Endothelial cell (in vitro differentiated cells): ENCODE measurements around the gene SAMHD1. TPM values are rescaled to one million over a fixed set of nuclear protein-coding genes. Genes with fewer than 3 reads are reported as not detected.

Experiments used
- DNase-seq: peaks from one replicate; pipeline ENCODE4 v3.0.0; 2021; ENCODE audit warnings: low spot score
- H3K27ac Mint-ChIP-seq: one replicate; pipeline ENCODE4 v1.8.0; 2021; ENCODE audit warnings: mixed read lengths, inconsistent platforms; ENCODE audit not compliant: unreplicated experiment
- H3K27me3 Mint-ChIP-seq: one replicate; pipeline ENCODE4 v1.8.0; 2021; ENCODE audit warnings: mild to moderate bottlenecking, moderate library complexity, mixed read lengths, inconsistent platforms; ENCODE audit not compliant: unreplicated experiment
- H3K36me3 Mint-ChIP-seq: one replicate; pipeline ENCODE4 v1.8.0; 2021; ENCODE audit warnings: mild to moderate bottlenecking, low read depth, mixed read lengths, inconsistent platforms; ENCODE audit not compliant: unreplicated experiment
- H3K4me1 Mint-ChIP-seq: one replicate; pipeline ENCODE4 v1.8.0; 2021; ENCODE audit warnings: mild to moderate bottlenecking, mixed read lengths, inconsistent platforms; ENCODE audit not compliant: unreplicated experiment
- H3K4me3 Mint-ChIP-seq: one replicate; pipeline ENCODE4 v1.8.0; 2021; ENCODE audit warnings: mild to moderate bottlenecking, mixed read lengths, inconsistent platforms; ENCODE audit not compliant: unreplicated experiment
- H3K9me3 Mint-ChIP-seq: one replicate; pipeline ENCODE4 v1.8.0; 2021; ENCODE audit warnings: mixed read lengths, inconsistent platforms; ENCODE audit not compliant: unreplicated experiment
- total RNA-seq: library from RNA; stranded (reverse); fragmentation: NEBNext Ultra II Directional; extraction: Animal tissue kit (Norgen Biotek cat#: 25700); gene quantifications from one replicate; pipeline ENCODE4 v1.2.1, GENCODE V29; 2021; ENCODE audit not compliant: unreplicated experiment
- TF ChIP-seq, protein P1 (sequence below): fragments of 200-600 bp; sonication (generic); IDR thresholded peaks from one replicate; pipeline ENCODE4 v1.5.0; 2021; ENCODE audit warnings: antibody characterized with exemption; ENCODE audit not compliant: unreplicated experiment

Gene SAMHD1
- total RNA-seq, 1 donor from 2014 or later = 58.1 TPM

DNA sequence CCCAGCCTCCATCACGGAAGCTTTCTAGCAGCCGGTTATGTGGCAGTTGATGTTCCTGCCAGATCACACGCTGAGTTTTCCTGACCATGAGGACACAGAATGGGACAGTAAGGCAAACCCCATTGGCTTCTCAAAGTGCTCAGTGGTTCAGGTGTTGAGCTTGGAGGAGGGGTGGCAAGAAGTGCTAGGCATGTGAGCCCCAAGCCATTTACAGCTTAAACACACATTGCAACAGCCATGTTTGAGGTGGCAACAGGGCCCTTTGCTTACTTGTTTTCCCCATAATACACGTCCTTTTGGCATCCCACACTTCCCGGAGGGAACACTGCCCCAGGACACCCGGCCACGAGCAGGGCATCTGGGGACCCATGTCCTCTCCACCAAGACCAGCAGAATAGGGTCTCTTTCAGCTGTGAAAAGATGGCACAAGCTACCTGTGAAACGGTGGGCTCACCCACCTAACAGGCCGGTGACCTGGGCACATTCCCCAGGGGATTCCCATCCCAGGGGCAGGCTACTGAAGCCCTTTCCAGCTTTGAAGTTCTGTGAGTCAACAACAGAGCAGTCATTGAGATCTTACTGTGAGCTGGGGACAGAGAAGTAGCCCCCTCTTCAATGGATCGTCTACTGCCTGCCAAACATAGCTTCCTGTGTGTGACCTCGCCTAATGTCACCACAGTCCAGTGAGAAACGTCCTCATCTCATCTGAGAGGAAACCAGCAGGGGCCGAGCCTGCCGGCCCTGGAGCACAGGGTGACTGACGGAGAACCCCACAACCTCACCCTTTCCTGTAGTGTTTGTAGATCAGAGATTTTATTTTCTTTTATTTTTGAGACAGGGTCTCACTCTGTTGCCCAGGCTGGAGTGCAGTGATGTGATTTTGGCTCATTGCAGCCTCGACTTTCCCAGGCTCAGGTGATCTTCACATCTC, 79.6 kb downstream of the SAMHD1 start:
- TF ChIP-seq, protein P1, sequence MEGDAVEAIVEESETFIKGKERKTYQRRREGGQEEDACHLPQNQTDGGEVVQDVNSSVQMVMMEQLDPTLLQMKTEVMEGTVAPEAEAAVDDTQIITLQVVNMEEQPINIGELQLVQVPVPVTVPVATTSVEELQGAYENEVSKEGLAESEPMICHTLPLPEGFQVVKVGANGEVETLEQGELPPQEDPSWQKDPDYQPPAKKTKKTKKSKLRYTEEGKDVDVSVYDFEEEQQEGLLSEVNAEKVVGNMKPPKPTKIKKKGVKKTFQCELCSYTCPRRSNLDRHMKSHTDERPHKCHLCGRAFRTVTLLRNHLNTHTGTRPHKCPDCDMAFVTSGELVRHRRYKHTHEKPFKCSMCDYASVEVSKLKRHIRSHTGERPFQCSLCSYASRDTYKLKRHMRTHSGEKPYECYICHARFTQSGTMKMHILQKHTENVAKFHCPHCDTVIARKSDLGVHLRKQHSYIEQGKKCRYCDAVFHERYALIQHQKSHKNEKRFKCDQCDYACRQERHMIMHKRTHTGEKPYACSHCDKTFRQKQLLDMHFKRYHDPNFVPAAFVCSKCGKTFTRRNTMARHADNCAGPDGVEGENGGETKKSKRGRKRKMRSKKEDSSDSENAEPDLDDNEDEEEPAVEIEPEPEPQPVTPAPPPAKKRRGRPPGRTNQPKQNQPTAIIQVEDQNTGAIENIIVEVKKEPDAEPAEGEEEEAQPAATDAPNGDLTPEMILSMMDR = no peak
- Mint-ChIP-seq H3K27me3 (peaks cover under 1% of the 10 kb centered on the region), H3K9me3 (no peaks in the 10 kb centered on the region), H3K36me3 (no peaks in the 10 kb centered on the region), H3K4me1 (peaks cover 3% of the 10 kb centered on the region), H3K4me3 (no peak overlapping the region), H3K27ac (no peak overlapping the region)
- DNase-seq = no peak

- H3K4me1 Mint-ChIP-seq = peaks cover 2% of the 10 kb centered on the region
- no peak overlapping the region for H3K27ac Mint-ChIP-seq
- no peaks in the 10 kb centered on the region for H3K36me3 Mint-ChIP-seq
- TF ChIP-seq, protein P1 = no peak
- DNase-seq = no peak
- H3K4me3 Mint-ChIP-seq = no peak overlapping the region
- H3K27me3 Mint-ChIP-seq = peaks cover 11% of the 10 kb centered on the region
- H3K9me3 Mint-ChIP-seq = no peaks in the 10 kb centered on the region
These were observed 84.6 kb downstream of the SAMHD1 start for GRCh38 chr20:36866681-36867495.

- peaks cover 15% of the 10 kb centered on the region for H3K27me3 Mint-ChIP-seq
- peaks cover 3% of the 10 kb centered on the region for H3K36me3 Mint-ChIP-seq
- no peaks in the 10 kb centered on the region for H3K9me3 Mint-ChIP-seq
- TF ChIP-seq, protein P1 = no peak
- peaks cover 9% of the 10 kb centered on the region for H3K4me1 Mint-ChIP-seq
- no peak for DNase-seq
- H3K27ac Mint-ChIP-seq = no peak overlapping the region
- no peak overlapping the region for H3K4me3 Mint-ChIP-seq
These were observed 85.3 kb downstream of the SAMHD1 start for GRCh38 chr20:36866164-36866563.

GRCh38 chr20:36865861-36866149, 85.7 kb downstream of the SAMHD1 start:
- Mint-ChIP-seq H3K27ac (no peak overlapping the region), H3K27me3 (peaks cover 16% of the 10 kb centered on the region), H3K4me1 (peaks cover 10% of the 10 kb centered on the region), H3K4me3 (no peak overlapping the region), H3K9me3 (no peaks in the 10 kb centered on the region), H3K36me3 (peaks cover 4% of the 10 kb centered on the region)
- TF ChIP-seq, protein P1 = no peak
- DNase-seq = no peak
